Panc1 (cell line): Measurements from ENCODE around the gene ARR3. TPM values are rescaled to one million over a fixed set of nuclear protein-coding genes. Genes with fewer than 3 reads are reported as not detected.

Source experiments
- ATAC-seq: fragments of 200-7000 bp; cut with Tn5 transposase; 2 replicates; pipeline ENCODE4 v1.9.1; 2020; ENCODE audit warnings: mild to moderate bottlenecking, moderate library complexity
- BruUV-seq: library from RNA; stranded (reverse); fragments of 400-500 nt; replicated peaks from 2 replicates; lab custom pipeline; 2021; lab: Mats Ljungman, UMichigan
- CTCF ChIA-PET: fragments of 300-600 bp; sonication (Branson Sonifier 250); formaldehyde crosslinking; loops from one replicate; lab custom pipeline; 2022; ENCODE audit warnings: antibody characterized with exemption; lab: Charles Lee
- POLR2A ChIA-PET: fragments of 300-600 bp; sonication (Branson Sonifier 250); formaldehyde crosslinking; loops from one replicate; lab custom pipeline; 2022; ENCODE audit warnings: antibody characterized with exemption; lab: Charles Lee
- DNase-seq: peaks from one replicate; pipeline ENCODE4 v3.0.0-alpha.2; 2010; ENCODE audit warnings: low read depth, low spot score
- H3K27ac ChIP-seq: 2 replicates; pipeline ENCODE4 v1.5.1; 2011; ENCODE audit warnings: mild to moderate bottlenecking, low read length, inconsistent platforms
- H3K27me3 ChIP-seq: fragments of 200-500 bp; sonication (Bioruptor generic); 2 replicates; pipeline ENCODE4 v1.6.0; 2014; ENCODE audit warnings: low read length, inconsistent platforms; ENCODE audit not compliant: control insufficient read depth, insufficient read depth
- H3K36me3 ChIP-seq: fragments of 200-500 bp; sonication (Bioruptor generic); 2 replicates; pipeline ENCODE4 v1.5.1; 2014; ENCODE audit warnings: inconsistent platforms, mild to moderate bottlenecking, low read length, moderate library complexity; ENCODE audit not compliant: control insufficient read depth, insufficient read depth
- H3K4me1 ChIP-seq: 2 replicates; pipeline ENCODE4 v1.5.1; 2011; ENCODE audit warnings: inconsistent platforms, mild to moderate bottlenecking, low read length, moderate library complexity; ENCODE audit not compliant: control insufficient read depth, insufficient read depth
- H3K4me3 ChIP-seq, 2 experiments: 2 replicates each; pipeline ENCODE4 v1.5.1; 2011 to 2012; ENCODE audit warnings: low read depth in 2 of 2, low read length in 2 of 2, mild to moderate bottlenecking in 2 of 2, inconsistent platforms in 1 of 2, moderate library complexity in 1 of 2
- H3K9me3 ChIP-seq: fragments of 200-500 bp; sonication (Bioruptor generic); 2 replicates; pipeline ENCODE4 v1.5.1; 2014; ENCODE audit warnings: low read depth, mild to moderate bottlenecking, inconsistent platforms, low read length, moderate library complexity; ENCODE audit not compliant: control insufficient read depth, insufficient read depth
- POLR2AphosphoS5 ChIP-seq: IDR thresholded peaks from 2 replicates; pipeline ENCODE4 v1.6.1; 2012; ENCODE audit warnings: mild to moderate bottlenecking, low read depth, low read length, moderate library complexity
- SIN3A ChIP-seq: IDR thresholded peaks from 2 replicates; pipeline ENCODE4 v1.6.1; 2012; ENCODE audit warnings: low read depth, mild to moderate bottlenecking, low read length, moderate library complexity, borderline replicate concordance; ENCODE audit not compliant: insufficient read depth
- TCF7L2 ChIP-seq: IDR thresholded peaks from 2 replicates; pipeline ENCODE4 v1.6.1; 2011; ENCODE audit warnings: mild to moderate bottlenecking, low read depth, low read length, inconsistent platforms
- in situ Hi-C: cut with HindIII; loops from 2 replicates; pipeline ENCODE4 v1.10.0; 2016; ENCODE audit warnings: low sequenced_read_pairs, low pct_unique_long_range_greater_than_20kb
- intact Hi-C: fragments of 100-400 bp; cut with micrococcal nuclease; formaldehyde crosslinking; loops from one replicate; pipeline ENCODE4 v1.10.0; 2022; ENCODE audit not compliant: unreplicated experiment
- total RNA-seq: library from RNA; stranded (reverse); gene quantifications from one replicate; pipeline ENCODE4 v1.2.1, GENCODE V29; 2021; ENCODE audit not compliant: unreplicated experiment
- TF ChIP-seq, protein P1 (sequence below), 2 experiments: IDR thresholded peaks; 2 replicates each; pipeline ENCODE4 v1.6.1; 2011 to 2012; ENCODE audit warnings: low read depth in 2 of 2, control low read depth in 1 of 2, low read length in 1 of 2, mild to moderate bottlenecking in 1 of 2, moderate library complexity in 1 of 2; ENCODE audit not compliant: insufficient read depth in 1 of 2
- TF ChIP-seq, protein P2 (sequence below): fragments of 450-650 bp; IDR thresholded peaks from 2 replicates; pipeline ENCODE4 v1.5.1; 2017; ENCODE audit warnings: mild to moderate bottlenecking

ARR3 gene
- total RNA-seq, 1 experiment from 2014 or later = not detected

DNA sequence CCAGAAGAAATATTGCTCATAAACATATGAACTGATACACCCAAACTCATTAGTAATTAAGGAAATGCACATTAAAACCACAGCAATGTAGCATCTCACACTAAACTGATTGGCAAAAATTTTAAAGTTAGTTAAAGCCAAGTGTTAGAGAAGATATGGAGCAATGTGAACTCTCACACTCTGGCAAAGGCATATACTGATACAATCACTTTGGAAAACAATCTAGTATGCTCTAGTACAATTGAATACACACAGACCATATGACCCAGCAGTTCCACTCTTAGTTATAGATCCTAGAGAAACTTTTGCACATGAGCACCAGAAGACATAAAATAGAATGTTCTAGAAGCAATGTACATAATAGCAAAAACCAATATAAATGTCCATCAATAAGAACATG lies 42.1 kb upstream of the ARR3 start:
- Histone ChIP-seq H3K36me3 (no peaks in the 10 kb centered on the region), H3K4me3 (no peak overlapping the region), H3K27ac (no peak overlapping the region), H3K4me1 (no peaks in the 10 kb centered on the region), H3K27me3 (no peaks in the 10 kb centered on the region), H3K9me3 (no peaks in the 10 kb centered on the region)
- BruUV-seq = no TSS peak
- TF ChIP-seq, protein P1, sequence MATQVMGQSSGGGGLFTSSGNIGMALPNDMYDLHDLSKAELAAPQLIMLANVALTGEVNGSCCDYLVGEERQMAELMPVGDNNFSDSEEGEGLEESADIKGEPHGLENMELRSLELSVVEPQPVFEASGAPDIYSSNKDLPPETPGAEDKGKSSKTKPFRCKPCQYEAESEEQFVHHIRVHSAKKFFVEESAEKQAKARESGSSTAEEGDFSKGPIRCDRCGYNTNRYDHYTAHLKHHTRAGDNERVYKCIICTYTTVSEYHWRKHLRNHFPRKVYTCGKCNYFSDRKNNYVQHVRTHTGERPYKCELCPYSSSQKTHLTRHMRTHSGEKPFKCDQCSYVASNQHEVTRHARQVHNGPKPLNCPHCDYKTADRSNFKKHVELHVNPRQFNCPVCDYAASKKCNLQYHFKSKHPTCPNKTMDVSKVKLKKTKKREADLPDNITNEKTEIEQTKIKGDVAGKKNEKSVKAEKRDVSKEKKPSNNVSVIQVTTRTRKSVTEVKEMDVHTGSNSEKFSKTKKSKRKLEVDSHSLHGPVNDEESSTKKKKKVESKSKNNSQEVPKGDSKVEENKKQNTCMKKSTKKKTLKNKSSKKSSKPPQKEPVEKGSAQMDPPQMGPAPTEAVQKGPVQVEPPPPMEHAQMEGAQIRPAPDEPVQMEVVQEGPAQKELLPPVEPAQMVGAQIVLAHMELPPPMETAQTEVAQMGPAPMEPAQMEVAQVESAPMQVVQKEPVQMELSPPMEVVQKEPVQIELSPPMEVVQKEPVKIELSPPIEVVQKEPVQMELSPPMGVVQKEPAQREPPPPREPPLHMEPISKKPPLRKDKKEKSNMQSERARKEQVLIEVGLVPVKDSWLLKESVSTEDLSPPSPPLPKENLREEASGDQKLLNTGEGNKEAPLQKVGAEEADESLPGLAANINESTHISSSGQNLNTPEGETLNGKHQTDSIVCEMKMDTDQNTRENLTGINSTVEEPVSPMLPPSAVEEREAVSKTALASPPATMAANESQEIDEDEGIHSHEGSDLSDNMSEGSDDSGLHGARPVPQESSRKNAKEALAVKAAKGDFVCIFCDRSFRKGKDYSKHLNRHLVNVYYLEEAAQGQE (IDR thresholded peaks at IDR 0.05; ENCODE audit: insufficient read depth in 1 of 2, low read depth in 2 of 2, low read length in 1 of 2) = no peak
- DNase-seq = no peak
- ChIA-PET POLR2A (no interaction called here), CTCF (no interaction called here)
- in situ Hi-C loops (no loop called here), intact Hi-C loops (no loop called here)
- ATAC-seq = no peak

DNA sequence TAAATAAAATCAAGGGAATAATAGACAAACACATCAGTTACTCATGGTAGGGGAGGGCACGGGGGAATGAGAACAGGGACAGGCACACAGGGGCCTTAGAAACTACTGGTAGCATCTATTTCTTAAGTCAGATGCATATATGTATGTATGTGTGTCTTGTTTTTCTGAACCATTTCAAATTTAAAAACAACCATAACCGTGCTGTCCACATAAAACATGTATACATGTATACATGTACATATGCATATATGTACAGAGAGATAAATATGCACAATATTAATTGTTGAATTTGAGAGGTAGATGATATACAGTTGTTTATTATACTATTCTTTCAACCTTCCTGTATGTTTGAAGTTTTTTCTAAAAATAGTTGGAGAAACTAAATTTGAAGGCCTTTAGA lies 41.4 kb upstream of the ARR3 start:
- no TSS peak for BruUV-seq
- Histone ChIP-seq H3K9me3 (no peaks in the 10 kb centered on the region), H3K4me3 (no peak overlapping the region), H3K4me1 (no peaks in the 10 kb centered on the region), H3K27ac (no peak overlapping the region), H3K27me3 (no peaks in the 10 kb centered on the region), H3K36me3 (no peaks in the 10 kb centered on the region)
- in situ Hi-C loops (no loop called here), intact Hi-C loops (no loop called here)
- TF ChIP-seq POLR2AphosphoS5 (no peak), SIN3A (no peak), TCF7L2 (no peak)
- TF ChIP-seq, protein P2, sequence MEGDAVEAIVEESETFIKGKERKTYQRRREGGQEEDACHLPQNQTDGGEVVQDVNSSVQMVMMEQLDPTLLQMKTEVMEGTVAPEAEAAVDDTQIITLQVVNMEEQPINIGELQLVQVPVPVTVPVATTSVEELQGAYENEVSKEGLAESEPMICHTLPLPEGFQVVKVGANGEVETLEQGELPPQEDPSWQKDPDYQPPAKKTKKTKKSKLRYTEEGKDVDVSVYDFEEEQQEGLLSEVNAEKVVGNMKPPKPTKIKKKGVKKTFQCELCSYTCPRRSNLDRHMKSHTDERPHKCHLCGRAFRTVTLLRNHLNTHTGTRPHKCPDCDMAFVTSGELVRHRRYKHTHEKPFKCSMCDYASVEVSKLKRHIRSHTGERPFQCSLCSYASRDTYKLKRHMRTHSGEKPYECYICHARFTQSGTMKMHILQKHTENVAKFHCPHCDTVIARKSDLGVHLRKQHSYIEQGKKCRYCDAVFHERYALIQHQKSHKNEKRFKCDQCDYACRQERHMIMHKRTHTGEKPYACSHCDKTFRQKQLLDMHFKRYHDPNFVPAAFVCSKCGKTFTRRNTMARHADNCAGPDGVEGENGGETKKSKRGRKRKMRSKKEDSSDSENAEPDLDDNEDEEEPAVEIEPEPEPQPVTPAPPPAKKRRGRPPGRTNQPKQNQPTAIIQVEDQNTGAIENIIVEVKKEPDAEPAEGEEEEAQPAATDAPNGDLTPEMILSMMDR = no peak
- TF ChIP-seq, protein P1 (IDR thresholded peaks at IDR 0.05; ENCODE audit: insufficient read depth in 1 of 2, low read depth in 2 of 2, low read length in 1 of 2) = no peak
- ATAC-seq (no peak), DNase-seq (no peak)
- ChIA-PET POLR2A (interaction anchor here (0.7 kb wide), 1 partner anchor 798 kb away, joined by 4 read pairs; no protein-coding TSS in a partner anchor), CTCF (no interaction called here)
